Measurements from ENCODE around the gene RAB17.
"Not testable (repeated sequence)": the region's sequence is repeated elsewhere in the genome, so short reads cannot be mapped to it uniquely, and the experiment has no call there.

Gene RAB17

DNA sequence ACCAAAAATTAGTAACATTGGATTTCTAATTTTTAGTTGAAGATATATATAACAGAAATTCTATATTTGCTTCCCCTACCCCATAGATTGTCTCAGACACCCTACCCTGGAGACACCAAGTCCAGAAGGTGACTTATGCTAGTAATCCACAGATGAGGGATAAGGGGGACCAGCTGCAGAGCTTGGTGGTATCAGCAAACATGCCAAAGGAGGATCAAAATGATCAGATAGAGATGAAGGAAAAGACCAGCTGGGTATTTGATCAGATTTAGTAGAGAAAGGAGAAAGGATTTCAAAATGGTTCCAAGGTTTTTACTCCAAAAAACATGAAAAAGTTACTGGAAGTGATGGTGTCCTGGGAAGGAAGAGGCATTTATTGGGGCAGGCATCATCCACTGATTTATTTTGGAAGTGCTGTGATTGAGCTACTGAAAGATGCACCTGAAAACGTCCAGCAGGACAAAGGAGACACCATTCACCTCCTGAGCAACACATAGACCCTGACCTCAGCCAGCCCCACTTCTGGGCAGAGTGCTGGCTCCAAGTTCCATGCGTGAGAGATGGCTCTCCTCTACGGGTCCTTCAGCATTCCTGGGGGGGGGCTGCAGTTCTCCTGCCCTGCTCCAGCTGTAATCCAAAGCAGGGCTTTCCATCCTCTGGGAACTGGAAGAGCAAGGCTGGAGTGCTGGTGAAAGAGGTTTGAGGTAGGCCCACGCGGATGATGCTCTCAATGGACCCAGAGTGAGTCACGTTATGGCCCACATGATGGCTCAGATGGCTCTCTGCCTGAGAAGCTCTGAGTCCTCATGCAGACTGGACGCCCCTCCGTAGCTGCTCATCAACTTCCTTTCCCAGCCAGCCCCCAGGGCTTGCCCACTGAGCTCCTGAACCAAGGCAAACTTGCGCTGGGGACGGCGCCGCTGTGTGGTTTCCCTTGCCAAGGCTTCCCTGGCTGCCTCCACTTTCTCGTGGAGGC lies 33.2 kb upstream of the RAB17 start:
- DNase-seq, result no peak

DNA sequence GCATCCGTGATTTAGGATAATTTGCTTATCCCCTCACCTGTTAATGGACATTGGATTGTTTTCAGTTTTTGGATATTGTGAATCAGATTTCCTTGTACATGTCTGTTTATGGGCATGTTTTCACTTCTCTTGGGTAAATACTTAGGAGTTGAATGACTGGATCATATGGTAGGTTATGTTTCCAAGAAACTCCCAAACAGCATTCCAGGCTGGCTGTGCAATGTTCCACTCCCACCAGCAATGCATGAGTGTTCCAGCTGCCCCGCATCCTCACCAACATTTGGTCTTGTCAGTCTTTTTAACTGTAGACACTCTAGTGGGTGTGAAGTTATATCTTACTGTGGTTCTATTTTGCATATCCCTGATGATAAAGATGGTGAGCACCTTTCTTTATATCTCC lies 27.9 kb upstream of the RAB17 start:
- DNase-seq, result no peak

DNA sequence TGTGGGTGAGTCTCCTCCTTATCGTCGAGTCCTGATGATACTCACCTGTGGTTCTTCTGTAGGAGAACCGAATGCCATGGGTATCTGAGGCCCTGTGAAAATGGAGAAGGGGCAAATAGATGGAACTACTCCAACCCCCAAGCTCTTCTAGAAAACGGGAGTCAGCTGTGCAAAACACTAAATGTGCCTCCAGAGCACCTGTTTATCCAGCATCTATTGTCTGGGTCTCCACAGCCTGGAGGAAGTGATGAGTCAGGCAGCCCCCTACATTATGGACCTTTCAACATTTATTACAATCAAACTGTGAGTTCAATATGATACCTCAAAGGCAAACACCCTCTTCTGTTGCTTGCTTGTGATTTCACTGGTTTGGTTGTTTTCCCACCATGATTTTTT lies 27.1 kb upstream of the RAB17 start:
- DNase-seq, result no peak

DNA sequence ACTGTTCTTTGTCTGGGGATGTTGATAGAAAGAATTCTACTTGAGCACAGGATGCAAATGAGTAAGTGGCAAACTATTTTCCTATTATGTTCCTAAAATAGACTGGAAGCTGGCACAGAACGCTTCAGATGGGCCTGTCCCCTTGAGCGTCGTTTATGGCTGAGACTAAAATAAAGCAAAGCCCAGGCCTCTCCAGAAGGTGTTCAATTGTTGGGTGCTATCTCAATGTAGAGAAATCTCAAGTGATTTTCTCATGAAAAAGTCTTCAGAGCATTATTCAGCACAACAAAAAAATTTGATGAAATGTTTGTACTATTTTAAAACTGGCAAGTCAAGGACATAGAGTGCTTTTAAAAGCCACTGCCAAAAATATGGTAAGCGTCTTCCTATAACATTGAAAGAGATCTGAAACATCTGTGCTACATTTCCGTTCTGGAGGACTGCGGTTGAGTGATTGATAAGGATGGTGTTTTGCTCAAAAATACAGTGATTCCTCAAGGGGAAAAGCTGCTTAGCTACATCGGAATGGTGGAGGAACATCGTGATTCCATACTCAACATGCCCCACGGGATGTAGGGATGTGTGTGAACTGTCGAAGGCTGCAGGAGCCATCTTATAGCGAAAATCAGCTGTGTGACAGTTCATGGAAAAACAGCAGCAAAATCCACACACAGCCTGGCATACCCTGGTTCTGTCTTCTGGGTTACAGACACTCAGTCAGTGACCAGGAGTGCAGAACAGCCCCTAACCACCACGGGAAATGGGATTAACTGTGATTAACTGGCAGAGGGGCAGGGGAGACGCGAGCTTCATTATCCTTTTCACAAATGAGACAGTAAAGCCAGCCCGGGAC lies 26.4 kb upstream of the RAB17 start:
- DNase-seq, result no peak

DNA sequence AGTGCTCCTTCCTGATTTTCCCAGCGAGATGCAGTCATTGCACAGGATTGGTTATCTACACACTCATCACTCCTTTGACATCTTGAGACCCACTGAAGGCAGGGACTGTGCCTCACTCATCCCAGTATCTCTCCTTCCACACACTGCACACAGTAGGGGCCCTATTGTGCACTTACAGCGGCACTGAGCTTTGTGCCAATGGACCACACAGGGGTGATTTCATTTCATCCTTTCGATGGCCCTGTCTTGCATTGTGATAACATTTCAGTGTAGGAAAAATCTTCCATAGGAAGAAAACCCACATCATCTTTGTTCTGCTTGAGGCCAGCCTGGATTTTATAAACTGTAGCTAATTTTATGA lies 25.8 kb upstream of the RAB17 start:
- DNase-seq, result no peak

DNA sequence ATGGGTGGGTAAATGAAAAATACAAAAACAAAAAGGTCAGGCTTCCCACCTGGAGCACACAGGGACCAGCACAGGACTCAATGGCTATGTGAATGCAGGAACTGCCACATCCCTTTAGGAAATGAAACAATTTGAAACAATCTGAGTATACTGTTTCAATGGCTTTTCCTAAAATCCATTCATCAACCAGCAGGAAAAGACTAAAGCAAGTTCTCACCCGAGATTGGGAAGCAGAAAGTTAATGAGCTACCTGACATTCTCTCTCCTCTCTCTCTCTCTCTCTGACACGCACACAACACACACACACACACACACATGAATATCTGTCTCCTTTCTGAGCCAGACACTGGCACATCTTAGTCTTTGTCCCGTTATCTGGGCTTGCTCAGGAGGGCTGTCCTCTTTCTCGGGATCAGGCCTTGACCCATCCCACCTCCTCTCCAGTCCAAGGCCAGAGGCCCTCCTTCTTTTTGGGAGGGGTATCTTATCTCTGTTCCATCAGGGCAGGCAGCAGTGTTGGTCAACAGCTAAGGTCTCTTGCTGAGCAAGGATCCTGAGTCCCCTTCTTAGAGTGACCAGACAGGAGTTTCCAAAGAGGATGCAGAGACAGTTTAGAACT lies 25.2 kb upstream of the RAB17 start:
- no peak for DNase-seq

DNA sequence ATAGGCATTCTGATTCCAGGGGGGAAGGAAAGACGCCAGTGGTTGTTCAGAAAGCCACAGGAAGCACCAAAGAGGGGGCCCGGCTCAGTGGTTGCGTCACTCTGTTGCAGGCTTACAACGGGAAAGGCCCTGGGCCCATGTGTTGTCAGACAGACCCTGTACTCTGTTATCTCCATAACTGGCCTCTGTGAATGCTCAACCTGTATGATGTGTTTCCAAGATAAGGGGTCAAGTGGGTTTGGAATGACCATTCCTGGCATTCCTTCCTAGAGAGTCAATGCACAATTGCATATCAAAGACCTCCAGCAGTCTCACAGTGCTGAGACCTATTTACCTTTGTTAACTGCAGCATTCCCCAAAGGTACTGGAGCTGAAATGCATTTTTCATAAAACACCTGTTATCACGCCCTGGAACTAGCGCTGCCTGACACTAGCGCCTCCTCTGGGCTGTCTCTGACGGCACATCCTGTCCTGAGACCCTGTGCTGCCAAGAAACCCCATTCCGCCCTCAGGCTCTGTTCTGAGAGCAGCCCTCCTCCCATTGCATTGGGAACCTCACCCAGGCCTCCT lies 23.7 kb upstream of the RAB17 start:
- DNase-seq, result no peak

DNA sequence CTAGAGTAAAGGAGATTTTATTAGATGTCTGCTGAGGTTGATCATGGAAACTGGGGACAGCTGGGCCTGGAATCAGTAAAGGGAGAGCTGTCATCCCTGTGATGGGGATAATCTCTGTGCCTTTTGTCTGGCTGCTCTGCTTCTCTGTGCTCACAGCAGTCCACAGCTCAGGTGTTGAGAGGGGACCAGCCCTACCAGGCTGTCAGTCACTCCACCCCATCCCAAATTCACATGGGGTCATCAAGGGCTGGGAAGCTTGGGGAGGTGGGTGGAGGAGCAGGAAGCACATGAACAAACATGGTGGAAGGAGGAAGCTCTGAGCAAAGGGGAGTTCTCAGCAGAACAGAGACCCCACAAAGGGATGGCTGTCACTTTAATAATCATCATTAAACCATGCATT lies 23.1 kb upstream of the RAB17 start:
- no peak for DNase-seq

DNA sequence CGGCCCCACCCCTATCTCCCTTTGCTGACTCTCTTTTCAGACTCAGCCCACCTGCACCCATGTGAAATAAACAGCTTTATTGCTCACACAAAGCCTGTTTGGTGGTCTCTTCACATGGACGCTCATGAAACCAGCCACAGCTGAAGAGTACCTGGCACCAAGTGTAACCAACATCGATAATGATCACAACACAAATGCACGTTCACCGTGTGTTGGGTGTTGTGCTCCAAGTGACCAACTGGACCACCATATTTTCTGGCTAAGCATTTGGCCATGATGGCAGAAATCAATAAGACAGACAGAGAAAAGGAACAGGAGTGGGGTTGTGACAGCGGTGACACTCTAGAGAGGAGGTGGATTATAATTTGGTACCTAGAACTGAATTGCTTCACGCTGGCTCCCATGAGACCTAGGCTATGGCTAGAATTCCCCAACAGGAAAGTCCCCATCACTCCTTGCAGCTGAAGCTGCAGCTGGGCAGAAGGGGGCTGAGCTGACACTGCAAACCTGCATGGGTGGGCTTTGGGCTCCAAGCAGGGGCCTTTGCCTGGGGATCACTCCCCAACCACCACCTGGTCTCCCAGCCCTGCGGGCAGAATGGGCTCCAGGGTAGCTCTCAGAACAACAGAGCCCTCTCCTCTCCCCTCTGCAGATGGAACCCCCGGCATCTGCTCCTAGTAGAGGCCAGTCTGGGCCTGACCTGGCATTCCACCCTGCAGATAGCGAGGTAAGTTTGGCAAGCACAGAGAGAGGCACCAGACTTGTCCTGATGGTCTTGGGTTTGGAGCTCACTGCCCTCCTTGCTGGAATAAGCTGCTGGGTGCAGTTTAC lies 22.2 kb upstream of the RAB17 start:
- no peak for DNase-seq

DNA sequence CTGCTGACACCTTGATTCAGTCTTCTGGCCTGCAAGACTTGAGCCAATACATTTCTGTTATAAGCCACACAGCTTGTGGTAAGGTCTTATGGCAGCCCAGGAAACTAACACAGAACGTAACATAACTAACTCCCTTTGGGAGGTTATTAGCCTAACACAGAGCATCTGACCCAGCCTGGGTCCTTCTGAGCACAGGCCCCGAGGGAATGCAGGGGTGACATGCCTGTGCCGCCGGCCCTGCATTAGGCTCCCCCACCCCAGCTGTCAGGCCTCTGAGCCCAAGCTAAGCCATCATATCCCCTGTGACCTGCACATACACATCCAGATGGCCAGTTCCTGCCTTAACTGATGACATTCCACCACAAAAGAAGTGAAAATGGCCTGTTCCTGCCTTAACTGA lies 16.0 kb upstream of the RAB17 start:
- not testable (repeated sequence) for DNase-seq

DNA sequence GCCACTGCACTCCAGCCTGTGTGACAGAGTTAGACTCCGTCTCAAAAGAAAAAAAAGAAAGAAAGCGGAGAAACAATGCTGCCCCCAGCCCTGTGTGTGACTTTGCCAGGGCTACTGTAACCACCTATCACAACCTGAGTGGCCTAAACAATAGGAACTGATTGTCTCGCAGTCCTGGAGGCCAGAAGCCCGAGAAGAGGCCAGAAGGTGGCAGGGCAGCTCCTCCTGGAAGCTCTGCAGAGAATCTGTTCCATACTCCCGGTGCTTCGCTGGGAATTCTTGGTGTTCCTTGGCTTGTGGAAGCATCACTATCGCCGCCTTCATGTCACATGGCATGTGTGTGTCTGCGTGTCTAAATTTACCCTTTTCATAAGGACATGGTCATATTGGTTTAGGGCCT lies 14.4 kb upstream of the RAB17 start:
- peak; percentile 73 for DNase-seq

DNA sequence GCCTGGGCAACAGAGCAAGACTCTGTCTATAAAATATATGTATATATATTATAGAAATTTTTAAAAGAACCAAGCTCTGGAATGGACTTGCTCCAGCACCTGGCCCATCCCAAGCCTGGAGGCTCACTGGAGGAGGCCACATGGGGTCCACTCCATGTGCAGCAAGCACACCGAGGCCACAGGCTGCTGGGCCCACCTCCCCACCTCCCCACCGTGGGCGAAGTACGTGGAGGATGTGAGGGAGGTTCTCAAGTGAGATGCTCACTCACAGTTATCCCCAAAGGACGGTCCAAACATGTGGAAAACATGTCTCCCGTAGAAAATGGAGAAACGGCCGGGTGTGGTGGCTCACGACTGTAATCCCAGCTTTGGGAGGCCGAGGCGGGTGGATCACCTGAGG lies 13.9 kb upstream of the RAB17 start:
- DNase-seq, result no peak

DNA sequence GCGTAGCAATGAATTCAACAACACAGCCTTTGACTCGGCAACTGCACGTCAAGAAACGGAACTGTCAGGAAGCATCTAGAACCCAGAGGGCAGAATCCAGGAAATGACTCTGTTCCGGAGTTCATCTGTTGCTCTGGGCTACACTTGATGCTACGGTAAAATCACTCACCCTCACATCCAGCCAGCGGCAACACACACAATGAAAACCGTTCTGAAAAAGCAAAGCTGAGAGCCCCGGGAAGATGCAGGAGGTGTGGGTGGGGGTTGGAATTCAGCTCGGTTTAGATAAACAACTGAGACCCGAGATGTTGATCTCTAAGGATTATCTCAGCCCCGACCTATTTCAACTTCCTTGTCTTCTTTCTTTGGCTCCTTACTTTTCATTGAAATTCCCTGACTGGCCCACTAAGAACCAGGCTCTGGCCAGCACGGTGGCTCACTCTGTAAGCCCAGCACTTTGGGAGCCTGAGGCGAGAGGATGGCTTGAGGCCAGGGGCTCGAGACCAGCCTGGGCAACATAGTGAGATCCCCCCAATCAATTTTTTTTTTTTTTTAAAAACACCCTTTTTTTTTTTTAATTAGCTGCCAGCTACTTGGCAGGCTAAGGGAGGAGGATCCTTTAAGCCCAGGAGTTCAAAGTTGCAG lies 13.3 kb upstream of the RAB17 start:
- DNase-seq, result no peak

DNA sequence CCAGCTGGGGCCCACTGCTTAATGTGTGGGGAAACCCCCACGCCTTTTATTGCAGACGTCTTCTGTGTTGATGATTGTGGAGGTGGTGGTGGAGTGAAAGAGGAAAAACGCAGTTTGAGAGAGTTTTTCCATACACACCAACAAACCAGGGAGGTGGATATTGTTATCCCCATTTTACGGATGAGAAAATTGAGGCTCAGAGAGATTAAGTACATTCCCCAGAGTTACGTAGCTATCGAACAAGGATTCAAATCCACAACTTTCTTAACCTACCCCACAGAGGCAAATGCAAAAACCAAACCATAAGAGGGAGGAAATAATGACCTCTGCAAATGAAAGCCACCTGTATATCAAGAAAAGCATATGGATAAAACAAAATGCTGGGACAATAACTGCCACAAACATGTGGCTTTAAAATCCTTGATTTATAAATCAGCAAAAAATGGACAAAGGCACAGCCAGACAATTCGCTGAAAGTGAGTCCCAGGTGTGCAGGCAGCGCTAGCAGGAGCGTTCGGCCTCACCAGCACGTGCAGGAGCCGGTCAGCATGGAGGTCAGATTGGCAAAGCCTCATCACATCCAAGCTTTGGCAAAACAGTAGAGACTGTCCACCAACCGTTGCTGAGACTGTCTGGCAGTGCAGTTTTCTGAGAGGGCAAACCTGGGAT lies 12.6 kb upstream of the RAB17 start:
- no peak for DNase-seq

DNA sequence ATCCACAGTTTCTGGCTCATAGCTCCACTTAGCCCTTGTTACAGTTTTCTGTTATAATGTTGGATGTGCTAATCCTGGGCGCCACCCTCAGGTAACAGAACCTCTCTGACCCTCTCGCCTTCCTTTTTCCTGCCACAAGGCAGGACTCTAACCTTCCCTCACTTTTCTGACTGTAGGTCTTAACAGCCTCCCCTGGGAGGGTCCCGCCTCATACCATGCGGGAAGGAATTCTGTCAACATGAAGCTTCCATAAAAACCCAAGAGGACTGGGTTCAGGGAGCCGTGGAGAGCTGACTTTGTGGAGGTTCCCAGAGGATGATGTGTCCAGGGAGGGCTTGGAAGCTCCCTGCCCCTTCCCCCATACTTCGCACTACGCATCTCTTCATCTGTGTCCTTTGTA lies 11.9 kb upstream of the RAB17 start:
- DNase-seq, result no peak

DNA sequence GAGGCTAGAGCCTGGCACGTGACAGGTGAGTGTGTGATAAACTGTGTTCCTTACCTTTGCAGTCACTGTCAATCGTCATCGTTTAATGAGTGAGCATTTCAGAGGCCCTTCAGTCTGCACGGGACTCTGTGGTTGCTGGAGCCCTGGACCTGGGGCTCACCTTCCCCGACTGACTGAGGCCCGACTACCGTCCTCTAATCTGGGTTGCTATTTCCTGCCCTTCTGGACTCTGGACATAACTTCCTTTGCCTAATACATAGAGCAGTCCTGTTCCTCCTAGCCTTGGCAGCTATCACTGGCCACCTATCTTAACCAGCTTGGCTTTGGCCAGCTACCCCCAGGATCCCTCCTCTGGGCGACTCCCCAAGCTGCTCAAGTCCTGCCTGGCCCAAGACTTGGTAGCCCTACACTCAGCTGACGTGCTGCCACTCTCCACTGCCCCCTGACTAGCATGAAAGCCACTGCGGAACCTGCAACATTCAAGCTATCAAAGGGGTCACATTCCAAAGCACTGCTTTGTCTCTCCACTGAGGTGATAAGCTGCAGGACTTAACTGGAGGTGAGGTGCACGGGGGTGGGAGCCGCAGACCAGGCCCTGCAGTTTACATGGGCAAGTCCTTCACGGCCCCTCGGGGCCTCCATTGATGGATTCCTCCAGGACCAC lies 11.1 kb upstream of the RAB17 start:
- no peak for DNase-seq

DNA sequence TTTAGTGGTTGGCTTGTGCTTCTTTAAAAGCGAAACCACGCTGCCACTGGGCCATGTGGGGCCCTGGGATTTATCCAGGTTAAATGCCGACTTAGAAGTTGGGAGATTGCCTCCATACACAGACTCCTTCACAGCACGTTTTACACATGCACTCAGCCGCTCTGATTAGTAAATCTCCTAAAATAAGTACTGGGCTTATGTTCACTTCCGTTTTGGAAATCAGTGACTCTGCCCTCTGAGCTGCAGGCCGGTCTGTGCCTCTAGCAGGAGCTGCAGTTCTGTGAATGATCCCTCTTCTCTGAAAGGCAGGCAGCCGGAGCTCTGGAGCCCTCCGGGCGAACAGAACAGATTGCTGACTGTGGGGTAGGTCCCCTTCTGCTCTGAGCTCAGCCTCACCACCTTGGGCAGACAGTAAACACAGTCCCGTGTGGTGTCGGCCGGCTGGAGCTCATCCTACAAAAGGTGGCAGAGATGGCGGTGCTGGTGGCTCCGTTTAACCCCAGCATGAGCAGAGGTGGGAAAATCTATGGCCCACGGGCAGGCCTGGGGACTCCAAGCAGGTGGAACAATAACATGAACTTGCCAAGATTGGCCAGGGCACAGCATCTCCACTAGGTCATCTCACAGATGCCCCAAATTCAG lies 9.8 kb upstream of the RAB17 start:
- DNase-seq, result no peak

DNA sequence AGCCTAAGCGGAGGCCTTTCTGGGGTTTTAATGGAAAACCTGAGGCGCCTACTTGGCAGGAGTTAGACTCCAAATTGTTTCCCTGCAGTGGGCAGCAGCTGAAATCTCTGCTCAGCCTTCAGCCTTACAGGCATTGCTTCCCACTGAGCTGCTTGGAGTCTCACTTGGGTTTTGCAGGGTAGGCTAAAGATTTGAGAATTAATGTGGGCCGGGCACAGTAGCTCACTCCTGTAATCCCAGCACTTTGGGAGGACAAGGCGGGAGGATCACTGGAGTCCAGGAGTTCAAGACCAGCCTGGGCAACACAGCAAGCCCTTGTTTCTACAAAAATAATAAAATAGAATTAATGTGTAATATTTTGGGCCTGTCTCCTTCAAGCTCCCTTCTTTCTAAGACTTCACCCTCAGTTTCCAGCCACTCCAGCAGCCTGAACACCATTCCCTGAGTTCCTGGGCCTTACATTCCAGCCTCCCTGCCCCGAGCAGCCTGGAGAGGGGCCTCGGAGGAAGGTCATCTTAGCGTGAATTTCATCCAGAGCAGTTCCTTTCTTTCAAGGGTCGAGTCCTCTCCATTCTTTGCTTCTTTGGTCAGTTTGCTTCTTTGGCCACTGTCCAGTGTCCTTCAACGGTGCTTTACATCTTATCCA lies 9.1 kb upstream of the RAB17 start:
- DNase-seq, result no peak

DNA sequence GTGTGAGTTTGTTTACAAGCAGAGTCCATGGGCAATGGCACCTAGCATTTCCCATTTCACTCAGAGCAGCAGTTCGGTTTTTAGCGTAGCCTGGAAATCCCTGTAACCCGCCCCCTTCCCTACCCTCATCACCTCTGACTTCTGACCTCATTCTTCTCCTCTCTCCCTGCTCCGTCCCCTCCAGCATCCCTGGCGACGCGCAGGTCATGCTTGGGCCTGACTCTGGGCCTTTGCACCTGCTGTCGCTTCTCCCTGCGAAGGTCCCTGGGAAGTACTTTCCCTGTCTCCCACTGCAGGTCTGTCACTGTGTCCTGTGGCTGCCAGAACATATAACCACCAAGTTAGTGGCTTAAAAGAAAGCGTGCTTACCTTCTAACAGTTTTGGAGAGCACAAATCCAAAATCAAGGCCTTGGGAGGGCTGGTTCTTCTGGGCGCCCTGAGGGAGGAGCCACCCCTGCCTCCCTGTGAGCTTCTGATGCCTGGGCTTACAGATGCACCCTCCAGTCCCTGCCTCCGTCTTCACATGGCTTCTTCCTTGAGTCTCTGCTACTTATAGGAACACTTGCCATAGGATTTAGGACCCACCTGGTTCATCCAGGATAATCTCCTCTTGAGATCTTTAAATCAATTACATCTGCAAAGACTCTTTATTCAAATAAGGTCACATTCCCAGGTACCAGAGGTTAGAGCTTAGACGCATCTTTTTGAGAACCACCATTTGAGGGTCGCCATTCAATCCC lies 8.1 kb upstream of the RAB17 start:
- DNase-seq, result no peak
